DOHH2 (cell line): ENCODE measurements around the gene RASGRP3.

ENCODE experiments used
- CTCF ChIP-seq: fragments of 200-600 bp; sonication (generic); IDR thresholded peaks from one replicate; pipeline ENCODE4 v1.5.1; 2014; ENCODE audit warnings: antibody characterized with exemption, mild to moderate bottlenecking, low read depth, low read length; ENCODE audit not compliant: poor library complexity, severe bottlenecking
- EZH2phosphoT487 ChIP-seq: fragments of 200-600 bp; sonication (generic); IDR thresholded peaks from 2 replicates; pipeline ENCODE4 v1.6.1; 2017; ENCODE audit warnings: borderline replicate concordance, mild to moderate bottlenecking, antibody characterized with exemption, low read length, moderate library complexity, mixed read lengths

GRCh38 chr2:33614190-33614589, 137.7 kb downstream of the RASGRP3 start:
- TF ChIP-seq CTCF (no peak), EZH2phosphoT487 (no peak)
